GM12892 (cell line): ENCODE results near the gene NTRK3.

Experiments used
- POLR2A ChIP-seq: IDR thresholded peaks from 2 replicates; pipeline ENCODE4 v1.6.1; 2011; ENCODE audit warnings: low read depth, low read length, control low read depth
- POLR2AphosphoS5 ChIP-seq: IDR thresholded peaks from 2 replicates; pipeline ENCODE4 v1.6.1; 2011; ENCODE audit warnings: low read depth, low read length, control low read depth
- TAF1 ChIP-seq: IDR thresholded peaks from 2 replicates; pipeline ENCODE4 v1.6.1; 2011; ENCODE audit warnings: low read depth, mild to moderate bottlenecking, control low read depth, low read length, borderline replicate concordance

GRCh38 chr15:87863152-87863551 is 393.4 kb downstream of the NTRK3 start:
- TF ChIP-seq POLR2A (no peak), POLR2AphosphoS5 (no peak), TAF1 (no peak)
